H1 (cell line): ENCODE data around the gene CCL4. TPM values are rescaled to one million over a fixed set of nuclear protein-coding genes. Genes with fewer than 3 reads are reported as not detected.

ENCODE experiments used
- CTCF ChIA-PET: fragments of 300-600 bp; sonication (Branson Sonifier 250); formaldehyde crosslinking; loops from one replicate; lab custom pipeline; 2021; ENCODE audit not compliant: partially characterized antibody; lab: Charles Lee
- POLR2A ChIA-PET: fragments of 300-600 bp; sonication (Branson Sonifier 250); formaldehyde crosslinking; loops from one replicate; lab custom pipeline; 2021; ENCODE audit warnings: inconsistent platforms; ENCODE audit not compliant: partially characterized antibody; lab: Charles Lee
- DNase-seq, 2 experiments: peaks; one replicate each; pipeline versions ENCODE4 v3.0.0 to v3.0.0-alpha.2; 2010 to 2022; ENCODE audit warnings: low spot score in 2 of 2, low read depth in 1 of 2, mixed read lengths in 1 of 2
- FAIRE-seq: peaks from 2 replicates; lab custom pipeline; 2011; peaks lifted over from hg19 to GRCh38; lab: Jason Lieb, UNC
- H2AFZ ChIP-seq: 2 replicates; pipeline ENCODE4 v1.8.1; 2012; ENCODE audit warnings: low read length, inconsistent platforms
- H2AK5ac ChIP-seq: 2 replicates; pipeline ENCODE4 v1.6.1; 2013; ENCODE audit warnings: low read depth, low read length
- H2BK120ac ChIP-seq: replicated peaks from 2 replicates; pipeline ENCODE3; 2013; ENCODE audit warnings: low read depth, low read length, inconsistent platforms
- H2BK12ac ChIP-seq: 2 replicates; pipeline ENCODE4 v1.6.1; 2013; ENCODE audit warnings: low read depth, low read length
- H2BK15ac ChIP-seq: 2 replicates; pipeline ENCODE4 v1.6.1; 2013; ENCODE audit warnings: low read length
- H2BK20ac ChIP-seq: 2 replicates; pipeline ENCODE4 v1.6.1; 2013; ENCODE audit warnings: low read length
- H2BK5ac ChIP-seq: 2 replicates; pipeline ENCODE4 v1.6.1; 2013; ENCODE audit warnings: low read depth, low read length
- H3K14ac ChIP-seq: 2 replicates; pipeline ENCODE4 v1.6.1; 2013; ENCODE audit warnings: inconsistent platforms; ENCODE audit not compliant: insufficient read length
- H3K18ac ChIP-seq: 2 replicates; pipeline ENCODE4 v1.6.1; 2013; ENCODE audit warnings: low read length; ENCODE audit errors: extremely low read depth
- H3K23ac ChIP-seq: 2 replicates; pipeline ENCODE4 v1.6.1; 2013; ENCODE audit warnings: inconsistent platforms; ENCODE audit not compliant: insufficient read length
- H3K23me2 ChIP-seq: 2 replicates; pipeline ENCODE4 v1.6.1; 2013; ENCODE audit warnings: low read depth, low read length
- H3K27ac ChIP-seq: 2 replicates; pipeline ENCODE4 v1.6.1; 2011; ENCODE audit warnings: low read depth, low read length, inconsistent platforms
- H3K27me3 ChIP-seq, 4 experiments: replicated peaks in 1 of 4; 1 replicate in 1 of 4; 2 replicates in 3 of 4; pipeline versions ENCODE4 v1.6.1 to v1.8.1; 2011 to 2013; ENCODE audit warnings: low read length in 3 of 4, mild to moderate bottlenecking in 3 of 4, inconsistent platforms in 2 of 4, mixed read lengths in 2 of 4, moderate library complexity in 1 of 4; ENCODE audit not compliant: control insufficient read depth in 3 of 4, insufficient read depth in 3 of 4; ENCODE audit errors: extremely low read depth in 1 of 4
- H3K36me3 ChIP-seq, 4 experiments: 2 replicates each; pipeline versions ENCODE4 v1.6.1 to v1.8.1; 2011 to 2013; ENCODE audit warnings: mild to moderate bottlenecking in 4 of 4, low read length in 3 of 4, moderate library complexity in 2 of 4, control low read depth in 1 of 4, inconsistent platforms in 1 of 4; ENCODE audit not compliant: insufficient read depth in 4 of 4, control insufficient read depth in 2 of 4
- H3K4ac ChIP-seq: replicated peaks from 2 replicates; pipeline ENCODE3; 2013; ENCODE audit warnings: low read length, low read depth, mixed read lengths, inconsistent platforms; ENCODE audit not compliant: insufficient read length
- H3K4me1 ChIP-seq, 4 experiments: replicated peaks in 1 of 4; 1 replicate in 1 of 4; 2 replicates in 3 of 4; pipeline versions ENCODE4 v1.6.1 to v1.8.1; 2011 to 2013; ENCODE audit warnings: low read length in 3 of 4, inconsistent platforms in 2 of 4, mixed read lengths in 1 of 4; ENCODE audit not compliant: insufficient read depth in 4 of 4, control insufficient read depth in 3 of 4
- H3K4me2 ChIP-seq, 2 experiments: 2 replicates each; pipeline versions ENCODE4 v1.6.1 to v1.8.1; 2011 to 2013; ENCODE audit warnings: low read depth in 2 of 2, low read length in 2 of 2, control low read depth in 1 of 2, inconsistent platforms in 1 of 2, mild to moderate bottlenecking in 1 of 2; ENCODE audit not compliant: insufficient read depth in 1 of 2
- H3K4me3 ChIP-seq, 4 experiments: fragments of 200-600, 300-600 bp in 1 of 4; sonication (generic), shearing (Covaris generic), sonication (Bioruptor Twin) in 1 of 4; 2 replicates each; pipeline versions ENCODE4 v1.5.1 to v1.8.1; 2011 to 2016; ENCODE audit warnings: low read length in 4 of 4, low read depth in 3 of 4, control low read depth in 2 of 4, inconsistent platforms in 2 of 4, mild to moderate bottlenecking in 2 of 4, mixed read lengths in 1 of 4, moderate library complexity in 1 of 4; ENCODE audit not compliant: insufficient read depth in 2 of 4; ENCODE audit errors: extremely low read depth in 1 of 4
- H3K56ac ChIP-seq: replicated peaks from 2 replicates; pipeline ENCODE3; 2013; ENCODE audit warnings: low read depth, mild to moderate bottlenecking, mixed read lengths, low read length, inconsistent platforms; ENCODE audit not compliant: insufficient read length
- H3K79me1 ChIP-seq: 2 replicates; pipeline ENCODE4 v1.6.1; 2013; ENCODE audit warnings: low read depth, low read length, control low read depth
- H3K79me2 ChIP-seq, 2 experiments: 2 replicates each; pipeline versions ENCODE4 v1.6.1 to v1.8.1; 2012 to 2013; ENCODE audit warnings: low read length in 2 of 2, mild to moderate bottlenecking in 2 of 2, inconsistent platforms in 1 of 2; ENCODE audit not compliant: insufficient read depth in 2 of 2, control insufficient read depth in 1 of 2
- H3K9ac ChIP-seq, 4 experiments: replicated peaks in 1 of 4; 1 replicate in 1 of 4; 2 replicates in 3 of 4; pipeline versions ENCODE4 v1.6.1 to v1.8.1; 2011 to 2013; ENCODE audit warnings: low read depth in 3 of 4, low read length in 3 of 4, control low read depth in 2 of 4, mild to moderate bottlenecking in 2 of 4, moderate library complexity in 2 of 4, inconsistent platforms in 1 of 4; ENCODE audit errors: extremely low read depth in 1 of 4
- H3K9me3 ChIP-seq, 2 experiments: 2 replicates each; pipeline versions ENCODE4 v1.6.1 to v1.8.1; 2012 to 2013; ENCODE audit warnings: mild to moderate bottlenecking in 2 of 2, moderate library complexity in 2 of 2, control low read depth in 1 of 2, inconsistent platforms in 1 of 2, low read depth in 1 of 2, low read length in 1 of 2, mixed read lengths in 1 of 2; ENCODE audit not compliant: insufficient read depth in 2 of 2
- H4K20me1 ChIP-seq, 2 experiments: replicated peaks in 1 of 2; 2 replicates each; pipeline versions ENCODE3 to v1.8.1; 2011 to 2013; ENCODE audit warnings: inconsistent platforms in 2 of 2, low read length in 2 of 2, mild to moderate bottlenecking in 1 of 2; ENCODE audit not compliant: insufficient read depth in 2 of 2, control insufficient read depth in 1 of 2
- H4K5ac ChIP-seq: 2 replicates; pipeline ENCODE4 v1.6.1; 2013; ENCODE audit warnings: low read length, low read depth, mixed read lengths, inconsistent platforms; ENCODE audit not compliant: insufficient read length
- H4K8ac ChIP-seq: 2 replicates; pipeline ENCODE4 v1.8.0; 2013; ENCODE audit warnings: mild to moderate bottlenecking, moderate library complexity, low read length, inconsistent platforms; ENCODE audit not compliant: insufficient read depth; ENCODE audit errors: extremely low read depth
- H4K91ac ChIP-seq: replicated peaks from 2 replicates; pipeline ENCODE3; 2013; ENCODE audit warnings: low read length, mixed read lengths, inconsistent platforms; ENCODE audit not compliant: insufficient read length
- ASH2L ChIP-seq: fragments of 200-600, 300-600 bp; sonication (generic); IDR thresholded peaks from one replicate; pipeline ENCODE4 v1.7.1; 2017; ENCODE audit warnings: low read length
- ATF2 ChIP-seq: IDR thresholded peaks from 2 replicates; pipeline ENCODE4 v1.6.1; 2012; ENCODE audit warnings: low read length, inconsistent platforms
- CEBPB ChIP-seq: IDR thresholded peaks from 2 replicates; pipeline ENCODE4 v1.6.1; 2012; ENCODE audit warnings: low read depth, low read length
- CHD2 ChIP-seq: IDR thresholded peaks from 2 replicates; pipeline ENCODE4 v1.6.1; 2012; ENCODE audit warnings: low read length, improper control_type of control experiment
- FOSL1 ChIP-seq: IDR thresholded peaks from 2 replicates; pipeline ENCODE4 v1.6.1; 2011; ENCODE audit warnings: mild to moderate bottlenecking, low read depth, low read length, moderate library complexity; ENCODE audit not compliant: insufficient read depth
- GTF2F1 ChIP-seq: IDR thresholded peaks from 2 replicates; pipeline ENCODE4 v1.6.1; 2012; ENCODE audit warnings: low read depth, low read length, improper control_type of control experiment, borderline replicate concordance
- HDAC6 ChIP-seq: IDR thresholded peaks from one replicate; pipeline ENCODE4 v1.7.1; 2012; ENCODE audit warnings: low read depth, mild to moderate bottlenecking, inconsistent platforms, low read length, moderate library complexity
- JUND ChIP-seq: IDR thresholded peaks from 2 replicates; pipeline ENCODE4 v1.6.1; 2011; ENCODE audit warnings: mild to moderate bottlenecking, improper control_type of control experiment, low read length
- MAFK ChIP-seq: IDR thresholded peaks from 2 replicates; pipeline ENCODE4 v1.6.1; 2012; ENCODE audit warnings: low read depth, mild to moderate bottlenecking, improper control_type of control experiment, low read length
- POLR2A ChIP-seq, 2 experiments: IDR thresholded peaks; 1 replicate in 1 of 2; 2 replicates in 1 of 2; pipeline ENCODE4 v1.6.1; 2011; ENCODE audit warnings: low read depth in 2 of 2, low read length in 2 of 2, mild to moderate bottlenecking in 2 of 2; ENCODE audit errors: control extremely low read depth in 1 of 2
- RNF2 ChIP-seq: fragments of 200-900, 300-1000 bp; sonication (generic); IDR thresholded peaks from 2 replicates; pipeline ENCODE4 v1.7.1; 2016; ENCODE audit warnings: borderline replicate concordance, low read depth, mild to moderate bottlenecking, antibody characterized with exemption, low read length; ENCODE audit not compliant: poor library complexity, severe bottlenecking; ENCODE audit errors: missing control alignments
- SIX5 ChIP-seq: IDR thresholded peaks from 2 replicates; pipeline ENCODE4 v1.6.1; 2011; ENCODE audit warnings: mild to moderate bottlenecking, low read depth, low read length
- SRF ChIP-seq: IDR thresholded peaks from 2 replicates; pipeline ENCODE4 v1.6.1; 2011; ENCODE audit warnings: mild to moderate bottlenecking, low read depth, low read length, moderate library complexity
- TAF7 ChIP-seq: optimal IDR thresholded peaks from 2 replicates; pipeline ENCODE3; 2011; ENCODE audit warnings: low read depth, mild to moderate bottlenecking, inconsistent platforms, low read length, moderate library complexity, borderline replicate concordance
- WGBS, 2 experiments: shearing (Covaris generic) in 1 of 2; methylation state at CpG; one replicate each; pipeline versions ENCODE4 v1.1.6 to v1.1.7; 2013 to 2015; ENCODE audit warnings: low lambda C conversion rate in 2 of 2, mixed read lengths in 2 of 2, inconsistent platforms in 1 of 2, low coverage in 1 of 2, missing lambda C conversion rate in 1 of 2; ENCODE audit not compliant: insufficient replicate concordance in 2 of 2, insufficient coverage in 1 of 2, insufficient read length in 1 of 2; ENCODE audit errors: extremely low coverage in 1 of 2, missing lambda C conversion rate in 1 of 2; 5-methylcytosine and 5-hydroxymethylcytosine counted together
- polyA plus RNA-seq, 7 experiments: library from polyadenylated mRNA; depleted of rRNA in 3 of 7; stranded (reverse) in 5 of 7; unstranded in 2 of 7; fragments of >200 nt in 5 of 7; fragments of 200-250 nt in 2 of 7; gene quantifications; 1 replicate in 5 of 7; 2 replicates in 1 of 7; 4 replicates in 1 of 7; pipeline versions ENCODE4 v1.2.1 to v1.2.3, GENCODE V29; 2011 to 2013; ENCODE audit warnings: missing spikeins in 2 of 7, mixed read lengths in 2 of 7
- total RNA-seq: library from RNA; stranded (reverse); fragmentation: NEBNext Ultra II Directional; extraction: Animal tissue kit (Norgen Biotek cat#: 25700); gene quantifications from 2 replicates; pipeline ENCODE4 v1.2.1, GENCODE V29; 2021

The CCL4 gene
- total and polyA plus RNA-seq, 2 of the 8 experiments (the other 6 are each of a cell fraction or from before 2014, with no cell fraction given), result not detected

DNA sequence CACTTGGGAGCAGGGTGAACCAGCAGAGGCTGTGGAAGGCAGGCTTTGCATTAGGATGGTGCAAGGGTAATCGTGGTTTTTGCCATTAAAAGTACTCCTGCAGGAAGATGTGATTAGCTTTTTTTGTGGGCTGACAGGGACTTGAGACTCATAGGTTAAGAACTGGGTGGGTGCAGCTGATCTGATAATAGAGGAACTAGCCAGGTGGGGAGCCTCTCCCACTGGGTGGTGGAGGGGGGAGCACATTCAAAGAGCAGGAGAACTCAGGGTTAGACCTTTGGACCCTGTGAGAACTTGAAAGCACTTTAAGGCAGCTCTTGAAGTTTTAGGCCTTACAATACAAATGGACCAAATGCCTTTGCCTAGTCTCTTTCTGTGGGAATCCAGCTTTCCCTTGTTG lies 32.4 kb downstream of the CCL4 start:
- DNase-seq (no peak), FAIRE-seq (no peak)
- POLR2A ChIA-PET, result no interaction called here
- H3K56ac ChIP-seq, result no peak overlapping the region
- no peak overlapping the region for H2BK15ac ChIP-seq
- H3K79me2 ChIP-seq, result no peaks in the 10 kb centered on the region
- H3K27ac ChIP-seq, result no peak overlapping the region
- CTCF ChIA-PET, result interaction anchor here (0.6 to 5.0 kb wide), 2 partner anchors 12 to 259 kb away, joined by 3 to 20 read pairs; no protein-coding TSS in a partner anchor
- H4K5ac ChIP-seq, result no peak overlapping the region
- H3K4me1 ChIP-seq, result no peaks in the 10 kb centered on the region
- H2AFZ ChIP-seq, result no peak overlapping the region
- H3K23me2 ChIP-seq, result no peaks in the 10 kb centered on the region
- H3K23ac ChIP-seq, result no peak overlapping the region
- no peak overlapping the region for H2BK5ac ChIP-seq
- H3K14ac ChIP-seq, result no peak overlapping the region
- H3K27me3 ChIP-seq, result no peaks in the 10 kb centered on the region
- no peak overlapping the region for H3K18ac ChIP-seq
- H2BK20ac ChIP-seq, result no peak overlapping the region
- H2BK12ac ChIP-seq, result no peak overlapping the region
- no peaks in the 10 kb centered on the region for H3K79me1 ChIP-seq
- no peak overlapping the region for H2BK120ac ChIP-seq
- H3K4me3 ChIP-seq, result no peak overlapping the region
- H4K8ac ChIP-seq, result no peak overlapping the region
- H3K9ac ChIP-seq, result no peak overlapping the region
- no peak overlapping the region for H4K91ac ChIP-seq
- no peak overlapping the region for H2AK5ac ChIP-seq
- H3K4me2 ChIP-seq, result no peak overlapping the region
- H3K9me3 ChIP-seq, result no peaks in the 10 kb centered on the region
- WGBS, 2 experiments, result 90% methylated on average over 1 of the region's 1 CpG; no CpG with 5 or more reads in 1 of the 2 experiments
- H3K36me3 ChIP-seq, result no peaks in the 10 kb centered on the region
- no peak overlapping the region for H3K4ac ChIP-seq
- no peaks in the 10 kb centered on the region for H4K20me1 ChIP-seq
- no peak for TF ChIP-seq TAF7
- TF ChIP-seq SIX5, result no peak
- TF ChIP-seq GTF2F1, result no peak
- no peak for TF ChIP-seq POLR2A (IDR thresholded peaks at IDR 0.05; ENCODE audit: control extremely low read depth in 1 of 2, low read depth in 2 of 2, low read length in 2 of 2)
- no peak for TF ChIP-seq MAFK
- TF ChIP-seq HDAC6, result no peak
- TF ChIP-seq CHD2, result no peak
- TF ChIP-seq JUND, result no peak
- TF ChIP-seq ASH2L, result no peak
- no peak for TF ChIP-seq FOSL1
- no peak for TF ChIP-seq ATF2
- no peak for TF ChIP-seq SRF
- TF ChIP-seq CEBPB, result no peak
- TF ChIP-seq RNF2, result no peak
